T-helper 17 cell (primary cell): ENCODE results near the gene SIX1. TPM values are rescaled to one million over a fixed set of nuclear protein-coding genes. Genes with fewer than 3 reads are reported as not detected.

Experiments
- ATAC-seq: fragments of 150-1000 bp; cut with Tn5 transposase; 2 replicates; pipeline ENCODE4 v1.10.0; 2021; ENCODE audit warnings: mild to moderate bottlenecking, moderate library complexity
- DNase-seq, 3 donors: peaks; one replicate each; pipeline versions ENCODE4 v3.0.0 to v3.0.0-alpha.2; 2020 to 2021
- H3K9me3 ChIP-seq: one replicate; pipeline ENCODE4 v1.7.0; 2013; ENCODE audit warnings: low read length, mild to moderate bottlenecking; ENCODE audit not compliant: control insufficient read depth, poor library complexity, severe bottlenecking
- H3K27ac Mint-ChIP-seq: one replicate; pipeline ENCODE4 v1.8.0; 2022; ENCODE audit warnings: mild to moderate bottlenecking, moderate library complexity, mixed read lengths
- H3K27me3 Mint-ChIP-seq: one replicate; pipeline ENCODE4 v1.8.0; 2022; ENCODE audit warnings: mixed read lengths
- H3K36me3 Mint-ChIP-seq: one replicate; pipeline ENCODE4 v1.8.0; 2022; ENCODE audit warnings: low read depth, mixed read lengths
- H3K4me1 Mint-ChIP-seq: one replicate; pipeline ENCODE4 v1.8.0; 2022; ENCODE audit warnings: mild to moderate bottlenecking, mixed read lengths
- H3K4me3 Mint-ChIP-seq: one replicate; pipeline ENCODE4 v1.8.0; 2022; ENCODE audit warnings: mild to moderate bottlenecking, moderate library complexity, mixed read lengths
- total RNA-seq, 4 donors: library from RNA in 2 of 4; stranded (reverse) in 2 of 4; gene quantifications; one replicate each; pipeline ENCODE4 v1.2.3 and lab custom pipeline; 2022 to 2026

SIX1 gene
- total RNA-seq, 2 donors from 2014 or later = not detected

- no peak for ATAC-seq
- no peaks in the 10 kb centered on the region for H3K9me3 ChIP-seq
- no peak for DNase-seq
- Mint-ChIP-seq H3K27me3 (peaks cover 38% of the 10 kb centered on the region), H3K27ac (no peak overlapping the region), H3K4me3 (no peak overlapping the region), H3K4me1 (peaks cover 12% of the 10 kb centered on the region), H3K36me3 (no peaks in the 10 kb centered on the region)
Measured at GRCh38 chr14:60628892-60629291, 20.4 kb downstream of the SIX1 start.

- DNase-seq (no peak), ATAC-seq (no peak)
- H3K4me1 Mint-ChIP-seq = no peaks in the 10 kb centered on the region
- peaks cover 38% of the 10 kb centered on the region for H3K27me3 Mint-ChIP-seq
- no peak overlapping the region for H3K4me3 Mint-ChIP-seq
- H3K27ac Mint-ChIP-seq = no peak overlapping the region
- H3K36me3 Mint-ChIP-seq = no peaks in the 10 kb centered on the region
- no peaks in the 10 kb centered on the region for H3K9me3 ChIP-seq
Measured at GRCh38 chr14:60622917-60623257, 26.4 kb downstream of the SIX1 start.

- ATAC-seq (no peak), DNase-seq (no peak)
- no peaks in the 10 kb centered on the region for H3K9me3 ChIP-seq
- Mint-ChIP-seq H3K36me3 (no peaks in the 10 kb centered on the region), H3K27ac (no peak overlapping the region), H3K4me1 (peaks cover 2% of the 10 kb centered on the region), H3K4me3 (no peak overlapping the region), H3K27me3 (peaks cover 38% of the 10 kb centered on the region)
Measured at GRCh38 chr14:60622210-60622916, 26.9 kb downstream of the SIX1 start.

GRCh38 chr14:60621386-60621785 is 27.9 kb downstream of the SIX1 start:
- no peak overlapping the region for H3K27ac Mint-ChIP-seq
- H3K4me3 Mint-ChIP-seq = no peak overlapping the region
- H3K27me3 Mint-ChIP-seq = peaks cover 38% of the 10 kb centered on the region
- no peaks in the 10 kb centered on the region for H3K9me3 ChIP-seq
- no peaks in the 10 kb centered on the region for H3K36me3 Mint-ChIP-seq
- peaks cover 3% of the 10 kb centered on the region for H3K4me1 Mint-ChIP-seq
- DNase-seq = no peak
- ATAC-seq = no peak

GRCh38 chr14:60618241-60618640 is 31.0 kb downstream of the SIX1 start:
- peaks cover 32% of the 10 kb centered on the region for H3K27me3 Mint-ChIP-seq
- H3K4me1 Mint-ChIP-seq = peaks cover 5% of the 10 kb centered on the region
- no peaks in the 10 kb centered on the region for H3K9me3 ChIP-seq
- ATAC-seq (no peak), DNase-seq (no peak)
- no peaks in the 10 kb centered on the region for H3K36me3 Mint-ChIP-seq
- no peak overlapping the region for H3K4me3 Mint-ChIP-seq
- no peak overlapping the region for H3K27ac Mint-ChIP-seq

- no peak for DNase-seq
- Mint-ChIP-seq H3K36me3 (no peaks in the 10 kb centered on the region), H3K27me3 (peaks cover 22% of the 10 kb centered on the region), H3K4me3 (no peak overlapping the region), H3K4me1 (peaks cover 5% of the 10 kb centered on the region), H3K27ac (peak overlapping the region; percentile 1)
- ATAC-seq = no peak
- no peaks in the 10 kb centered on the region for H3K9me3 ChIP-seq
Measured at GRCh38 chr14:60616461-60616959, 32.8 kb downstream of the SIX1 start.

GRCh38 chr14:60602291-60602690 is 47.0 kb downstream of the SIX1 start:
- H3K27ac Mint-ChIP-seq = no peak overlapping the region

GRCh38 chr14:60599727-60600126 is 49.5 kb downstream of the SIX1 start:
- no peak for ATAC-seq
- Mint-ChIP-seq H3K27me3 (peaks cover 45% of the 10 kb centered on the region), H3K4me1 (peaks cover 2% of the 10 kb centered on the region), H3K36me3 (no peaks in the 10 kb centered on the region), H3K4me3 (no peak overlapping the region), H3K27ac (no peak overlapping the region)
- H3K9me3 ChIP-seq = no peaks in the 10 kb centered on the region
- no peak for DNase-seq

More at GRCh38 chr14:60602291-60602690, 47.0 kb downstream of the SIX1 start:
- Mint-ChIP-seq H3K27me3 (peaks cover 33% of the 10 kb centered on the region), H3K4me1 (no peaks in the 10 kb centered on the region), H3K4me3 (no peak overlapping the region), H3K36me3 (no peaks in the 10 kb centered on the region)
- H3K9me3 ChIP-seq = no peaks in the 10 kb centered on the region
- DNase-seq (no peak), ATAC-seq (no peak)

- H3K27me3 Mint-ChIP-seq = peaks cover 36% of the 10 kb centered on the region
- no peaks in the 10 kb centered on the region for H3K9me3 ChIP-seq
- DNase-seq = no peak
- ATAC-seq = no peak
- no peak overlapping the region for H3K4me3 Mint-ChIP-seq
- H3K27ac Mint-ChIP-seq = no peak overlapping the region
- no peaks in the 10 kb centered on the region for H3K36me3 Mint-ChIP-seq
- peaks cover 2% of the 10 kb centered on the region for H3K4me1 Mint-ChIP-seq
Measured at GRCh38 chr14:60596139-60596538, 53.1 kb downstream of the SIX1 start.

- H3K36me3 Mint-ChIP-seq = no peaks in the 10 kb centered on the region
- no peak overlapping the region for H3K4me3 Mint-ChIP-seq
- H3K27ac Mint-ChIP-seq = no peak overlapping the region
Measured at GRCh38 chr14:60594062-60594461, 55.2 kb downstream of the SIX1 start.

More at GRCh38 chr14:60594062-60594461, 55.2 kb downstream of the SIX1 start:
- DNase-seq (no peak), ATAC-seq (no peak)
- peaks cover 2% of the 10 kb centered on the region for H3K4me1 Mint-ChIP-seq
- H3K9me3 ChIP-seq = no peaks in the 10 kb centered on the region
- peaks cover 40% of the 10 kb centered on the region for H3K27me3 Mint-ChIP-seq

Other genes starting within 250 kb of the SIX1 start
- not detected for gene C14orf39, start 163.4 kb downstream of the SIX1 start, total RNA-seq
- gene SIX6, start 140.3 kb downstream of the SIX1 start, total RNA-seq = not detected
- gene SIX4, start 74.9 kb upstream of the SIX1 start, total RNA-seq = not detected
- gene MNAT1, start 85.3 kb upstream of the SIX1 start, total RNA-seq = 10 to 100 TPM; 16.1 to 19.5 TPM